ENCODE measurements around the gene IFT20.

- no peak for TF ChIP-seq POLR2AphosphoS5 (IDR thresholded peaks at IDR 0.05)
- no peak for TF ChIP-seq CTCF (IDR thresholded peaks at IDR 0.05)
Measured at GRCh38 chr17:28317966-28318758, 17.1 kb downstream of the IFT20 start.
